ENCODE data around the gene SHH. TPM values are rescaled to one million over a fixed set of nuclear protein-coding genes. Genes with fewer than 3 reads are reported as not detected.
"Not testable (repeated sequence)": the region's sequence is repeated elsewhere in the genome, so short reads cannot be mapped to it uniquely, and the experiment has no call there.

SHH gene
- total RNA-seq, 1 donor from 2014 or later = 0.05 TPM

DNA sequence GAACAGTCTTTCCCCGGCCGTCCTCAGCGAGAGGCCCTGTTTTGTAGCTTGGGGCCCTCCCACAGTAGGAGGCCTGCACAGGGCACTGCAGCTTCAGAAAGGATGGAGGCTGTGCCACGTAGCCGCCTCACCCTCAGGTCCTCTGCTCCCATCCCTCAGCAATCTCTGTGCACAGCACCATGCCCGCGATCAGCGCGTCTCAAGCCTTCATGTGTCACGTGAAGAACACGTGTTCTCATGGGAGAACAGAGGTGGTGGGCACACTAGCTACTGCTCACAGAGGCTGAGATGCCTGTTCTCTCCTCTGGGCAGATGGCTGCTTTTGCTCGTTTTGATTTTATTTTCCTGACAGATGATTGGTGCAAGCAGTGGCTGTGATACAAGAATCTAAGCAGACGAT is 8.5 kb upstream of the SHH start:
- intact Hi-C loops (cut with micrococcal nuclease) = no loop called here

DNA sequence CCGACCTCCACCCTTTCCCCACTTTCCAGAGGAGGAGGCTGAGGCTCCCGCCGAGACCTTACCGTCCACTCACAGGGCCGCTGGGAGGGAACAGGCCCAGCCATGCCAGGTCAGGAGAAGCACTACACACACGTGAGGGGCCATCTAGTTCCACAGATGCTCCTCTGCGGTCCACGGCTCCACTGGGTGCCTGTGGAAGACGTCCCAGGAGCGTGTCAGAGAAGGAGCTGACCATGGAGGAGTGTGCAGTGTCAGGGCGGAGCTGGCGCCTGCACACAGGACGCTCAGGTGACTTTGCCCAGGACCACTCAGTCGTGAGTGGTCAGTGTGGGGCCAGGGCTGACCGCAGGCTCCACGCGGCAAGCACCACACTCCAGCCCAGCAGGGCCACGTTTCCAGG is 8.0 kb upstream of the SHH start:
- intact Hi-C loops (cut with micrococcal nuclease) = no loop called here

DNA sequence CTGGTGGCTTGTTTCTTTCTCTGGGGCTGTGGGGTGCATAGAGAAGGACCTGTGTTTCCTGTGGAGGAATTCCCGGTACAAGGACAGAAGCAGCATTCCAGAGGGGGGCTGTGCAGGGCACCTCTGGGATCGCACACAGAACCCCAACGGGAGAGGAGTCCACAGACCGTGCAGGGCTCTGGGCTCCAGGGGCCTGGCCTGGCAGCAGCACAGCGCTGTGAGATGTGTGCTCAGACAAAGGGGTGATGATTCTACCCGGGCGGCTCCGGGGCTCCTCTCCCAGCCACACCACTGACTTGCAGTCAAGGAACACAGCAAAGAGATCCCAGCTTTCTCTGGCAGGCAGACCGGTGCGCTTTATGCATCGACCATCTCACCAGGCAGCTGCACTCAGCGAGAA is 6.9 kb upstream of the SHH start:
- intact Hi-C loops (cut with micrococcal nuclease) = no loop called here

DNA sequence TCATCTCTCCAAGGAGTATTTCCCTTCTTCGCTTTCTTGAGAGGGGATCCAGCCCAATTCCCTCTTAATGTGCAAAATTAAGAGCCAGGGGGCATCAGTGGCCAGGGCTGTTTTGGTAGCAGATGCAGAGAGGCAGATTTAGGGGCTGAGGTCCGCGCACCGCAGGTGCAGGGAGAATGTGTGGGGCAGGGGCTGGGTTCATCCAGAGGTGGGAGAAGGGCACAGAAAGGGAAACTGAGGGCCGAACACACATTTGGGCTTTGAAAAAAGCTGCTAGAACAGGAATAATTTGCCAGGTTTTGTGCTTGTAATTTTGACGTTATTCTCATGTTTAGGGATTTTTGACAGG is 6.5 kb upstream of the SHH start:
- intact Hi-C loops (cut with micrococcal nuclease) = no loop called here

DNA sequence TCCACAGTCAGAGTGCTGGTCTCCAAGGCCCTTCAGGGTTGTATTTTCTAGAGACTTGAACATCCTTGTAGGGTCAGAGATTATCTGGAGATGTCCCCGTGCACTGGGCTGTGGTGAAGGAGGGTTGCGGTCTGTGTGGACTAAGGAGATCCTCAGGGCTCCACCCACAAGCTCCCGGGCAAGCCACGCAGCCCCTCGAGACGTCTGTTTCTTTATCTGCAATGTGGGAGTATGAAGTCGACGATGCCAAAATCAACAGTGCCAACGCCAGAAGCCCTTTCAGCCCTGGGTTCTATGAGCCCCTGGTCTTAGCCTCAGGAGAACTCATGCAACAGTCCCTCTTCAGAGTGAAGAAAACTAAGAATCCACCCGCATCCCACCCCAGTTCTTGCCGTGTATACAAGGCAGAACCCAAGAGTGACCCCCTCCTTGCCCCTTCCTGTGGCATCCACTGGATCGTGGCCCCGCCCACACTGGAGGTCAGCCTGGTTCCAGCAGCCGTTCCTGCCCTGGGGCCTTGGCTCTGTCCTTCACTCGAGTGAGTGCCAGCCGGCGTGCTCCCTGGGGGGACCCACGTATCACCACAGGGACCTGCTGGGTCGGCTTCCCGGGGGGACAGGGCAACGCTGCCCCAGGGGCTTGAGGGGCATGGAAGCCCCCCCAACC is 6.0 kb upstream of the SHH start:
- intact Hi-C loops (cut with micrococcal nuclease) = no loop called here

DNA sequence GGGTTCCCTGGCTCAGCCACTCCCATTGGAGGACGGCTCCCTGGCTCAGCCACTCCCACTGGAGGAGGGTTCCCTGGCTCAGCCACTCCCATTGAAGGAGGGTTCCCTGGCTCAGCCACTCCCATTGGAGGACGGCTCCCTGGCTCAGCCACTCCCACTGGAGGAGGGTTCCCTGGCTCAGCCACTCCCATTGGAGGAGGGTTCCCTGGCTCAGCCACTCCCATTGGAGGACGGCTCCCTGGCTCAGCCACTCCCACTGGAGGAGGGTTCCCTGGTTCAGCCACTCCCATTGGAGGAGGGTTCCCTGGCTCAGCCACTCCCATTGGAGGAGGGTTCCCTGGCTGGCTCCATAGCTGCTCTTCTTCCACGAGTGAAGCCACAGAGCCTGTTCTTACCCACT is 5.3 kb upstream of the SHH start:
- intact Hi-C loops (cut with micrococcal nuclease) = not testable (repeated sequence)

DNA sequence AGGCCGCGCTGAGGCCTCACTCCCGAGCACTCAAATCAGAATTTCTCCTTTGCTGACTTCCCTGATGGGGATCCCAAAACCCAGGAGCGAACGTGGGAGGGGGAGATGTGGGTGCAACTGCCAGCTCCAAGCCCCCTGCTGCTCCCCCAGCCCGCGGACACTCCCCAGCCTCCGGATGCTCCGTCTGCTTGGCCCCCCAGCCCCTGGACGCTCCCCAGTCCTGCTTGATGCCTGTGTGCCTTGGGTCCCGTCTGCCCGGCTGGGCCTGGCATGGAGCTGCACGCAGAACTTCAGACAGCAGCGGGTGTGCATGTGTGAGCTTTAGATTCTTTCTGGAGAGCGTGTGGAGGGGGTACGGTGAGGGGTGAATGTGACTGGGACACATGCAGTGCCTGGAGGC is 4.7 kb upstream of the SHH start:
- intact Hi-C loops (cut with micrococcal nuclease) = no loop called here

DNA sequence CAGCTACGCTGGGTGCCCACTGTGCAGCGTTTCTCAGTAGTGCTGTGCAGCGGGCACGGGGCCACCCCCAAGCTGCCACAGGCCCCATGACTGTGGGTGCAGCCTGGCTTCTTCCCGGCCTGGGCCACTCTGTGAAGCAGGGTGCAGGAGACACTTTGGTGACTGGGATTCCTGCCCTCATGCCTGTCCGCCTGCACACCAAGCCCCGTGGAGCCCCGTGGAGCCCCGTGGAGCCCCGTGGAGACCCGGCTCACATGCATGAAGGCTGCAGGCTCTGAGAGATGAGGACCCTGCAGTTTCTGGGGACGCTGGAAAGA is 3.9 kb upstream of the SHH start:
- intact Hi-C loops (cut with micrococcal nuclease) = no loop called here

DNA sequence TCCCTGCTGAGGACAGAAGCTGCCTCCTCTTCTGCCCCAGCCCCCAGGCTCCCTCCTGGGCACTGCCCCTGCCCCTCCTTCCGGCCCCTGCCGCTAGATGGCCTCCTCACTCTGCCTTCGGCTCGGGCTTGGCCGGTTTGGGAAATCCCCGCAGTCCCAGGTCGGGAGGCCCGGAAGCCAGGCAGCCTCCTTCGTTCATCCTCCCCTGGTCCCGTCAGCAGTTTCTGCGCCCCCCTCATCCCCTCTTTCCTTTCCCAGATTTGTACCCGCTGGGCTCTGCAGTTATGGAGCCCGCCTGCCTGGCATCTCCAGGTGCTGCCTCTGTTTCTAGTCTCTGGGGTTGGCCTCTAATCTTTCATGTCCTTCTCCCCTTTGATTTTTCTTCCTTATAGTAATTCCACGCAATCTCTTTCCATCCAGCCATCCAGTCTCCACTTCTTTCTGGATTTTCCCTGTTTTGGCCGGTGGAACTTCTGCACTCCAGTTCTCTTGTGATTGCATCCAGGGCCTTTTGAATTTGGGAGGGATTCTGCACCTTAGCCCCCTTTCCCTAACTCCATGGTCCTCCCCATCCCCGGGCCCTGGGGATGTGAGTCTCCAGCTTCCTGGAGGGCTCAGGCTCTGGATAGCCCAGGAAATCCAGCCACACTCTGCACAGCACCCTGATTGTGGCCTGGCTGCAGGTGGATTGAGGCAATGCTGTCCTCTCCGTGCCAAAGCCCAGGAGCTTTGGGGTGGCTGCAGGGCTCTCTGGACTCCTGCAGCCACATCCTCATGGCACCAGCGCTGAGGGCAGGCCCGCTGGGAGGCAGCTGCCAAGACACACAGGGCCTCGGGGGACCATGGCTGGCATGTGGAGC is 3.3 kb upstream of the SHH start:
- intact Hi-C loops (cut with micrococcal nuclease) = loop anchor here (1.0 kb wide), 1 partner anchor 658 kb away; no protein-coding TSS in a partner anchor

DNA sequence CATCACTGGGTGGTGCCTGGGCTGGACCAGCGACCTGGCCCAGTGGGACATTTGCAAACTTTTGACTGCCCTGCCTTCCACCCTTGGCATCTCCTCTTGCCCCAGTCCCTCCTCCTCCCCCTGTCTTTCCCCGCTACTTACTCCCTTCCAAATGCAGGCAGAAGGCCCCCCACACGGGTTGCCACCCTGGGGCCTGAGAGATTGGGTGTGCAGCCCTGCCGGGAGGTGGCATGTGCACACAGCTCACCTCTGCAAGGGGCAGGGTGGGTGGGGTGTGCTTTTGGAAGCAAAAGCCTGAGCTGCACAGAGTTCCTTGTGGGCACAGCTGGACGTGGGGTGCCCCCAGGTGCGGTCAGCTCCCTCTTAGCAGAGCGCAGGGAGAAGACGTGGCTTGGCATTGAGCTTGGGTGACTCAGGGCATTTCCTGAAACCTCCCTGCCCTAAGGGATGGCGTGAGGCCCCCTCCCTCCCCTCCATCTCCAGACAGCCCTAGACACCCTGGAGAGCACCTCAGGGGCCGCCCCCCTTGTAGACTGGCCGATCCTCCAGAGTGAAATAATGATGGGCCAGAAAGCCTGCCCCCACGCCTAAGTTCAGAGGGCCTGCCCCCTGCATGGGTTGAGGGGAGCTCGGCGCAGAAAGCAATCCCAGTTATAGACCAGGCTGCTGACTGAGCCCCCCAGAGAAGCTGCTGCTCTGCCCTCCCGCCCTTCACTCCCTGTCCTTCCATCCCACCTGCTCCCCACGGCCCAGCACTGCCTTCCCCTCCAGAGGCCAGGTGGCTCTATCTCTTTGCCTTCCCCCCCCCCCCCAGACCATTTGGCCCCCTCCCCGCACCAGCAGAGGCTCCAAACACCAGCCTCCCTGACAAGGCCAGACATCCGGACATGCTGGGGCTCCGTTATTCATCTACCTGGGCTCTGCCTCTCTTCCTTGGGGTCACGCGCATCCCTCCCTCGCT is 2.3 kb upstream of the SHH start:
- intact Hi-C loops (cut with micrococcal nuclease) = loop anchor here (1.0 to 5.0 kb wide), 2 partner anchors 659 to 1003 kb away; no protein-coding TSS in a partner anchor

DNA sequence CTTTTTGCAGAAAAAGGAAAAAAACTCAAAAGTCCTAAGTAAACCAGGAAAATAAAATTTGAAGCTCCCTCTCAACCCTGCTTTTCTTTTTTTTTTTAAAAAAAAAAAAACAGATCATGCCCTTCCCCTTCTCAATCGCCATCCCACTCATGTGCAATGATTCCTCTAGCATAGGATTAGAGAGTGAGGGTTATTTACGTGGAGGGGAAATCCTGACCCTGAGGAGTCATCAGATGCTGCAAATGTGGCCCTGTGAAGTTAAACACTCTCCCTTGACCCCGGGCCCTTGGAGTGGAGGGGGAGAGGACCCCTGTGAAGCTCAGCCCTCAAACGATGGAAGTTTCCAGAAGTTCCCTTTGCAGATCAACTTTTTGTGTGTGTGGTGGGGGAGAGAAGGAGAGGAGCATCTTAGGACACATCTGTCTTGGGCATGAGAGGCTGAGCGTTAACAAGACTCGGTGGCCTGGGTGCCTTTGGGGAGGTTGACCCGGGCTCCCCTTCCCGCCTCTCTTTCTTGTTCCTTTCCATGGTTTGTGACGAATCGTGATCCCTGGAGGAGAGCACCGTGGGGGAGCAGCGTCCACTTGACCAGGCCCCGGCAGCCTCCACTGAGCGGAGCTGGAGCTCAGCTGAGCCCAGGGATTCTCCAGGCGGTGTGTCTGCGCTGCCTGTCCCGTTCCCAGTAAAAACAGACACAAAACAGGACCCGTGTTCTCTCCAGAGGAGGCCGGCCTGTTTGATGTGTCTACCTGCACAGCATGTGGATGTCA is 1.5 kb upstream of the SHH start:
- intact Hi-C loops (cut with micrococcal nuclease) = loop anchor here (2.0 to 5.0 kb wide), 2 partner anchors 353 to 1004 kb away; no protein-coding TSS in a partner anchor

DNA sequence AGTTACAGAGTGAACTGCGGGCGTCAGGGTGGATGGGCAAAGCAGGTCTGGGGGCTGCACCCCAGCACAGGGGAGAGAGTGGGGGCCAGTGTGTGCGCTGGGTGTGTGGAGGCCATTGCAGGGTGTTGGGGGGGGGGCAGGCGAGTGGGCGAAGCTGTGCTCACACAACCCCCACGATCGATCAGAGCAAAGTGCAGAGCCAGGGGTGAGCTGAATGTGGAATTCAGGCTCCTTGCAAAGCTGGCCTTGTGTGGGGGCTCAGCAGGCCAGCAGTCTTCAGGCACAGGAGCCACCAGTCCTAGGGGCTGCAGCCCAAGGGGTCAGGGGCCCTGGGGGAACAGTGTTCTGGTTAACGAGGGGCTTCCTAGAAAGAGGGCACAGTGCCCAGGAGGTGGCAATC is 862 bp upstream of the SHH start:
- intact Hi-C loops (cut with micrococcal nuclease) = loop anchor here (2.0 to 5.0 kb wide), 2 partner anchors 352 to 1004 kb away; no protein-coding TSS in a partner anchor

DNA sequence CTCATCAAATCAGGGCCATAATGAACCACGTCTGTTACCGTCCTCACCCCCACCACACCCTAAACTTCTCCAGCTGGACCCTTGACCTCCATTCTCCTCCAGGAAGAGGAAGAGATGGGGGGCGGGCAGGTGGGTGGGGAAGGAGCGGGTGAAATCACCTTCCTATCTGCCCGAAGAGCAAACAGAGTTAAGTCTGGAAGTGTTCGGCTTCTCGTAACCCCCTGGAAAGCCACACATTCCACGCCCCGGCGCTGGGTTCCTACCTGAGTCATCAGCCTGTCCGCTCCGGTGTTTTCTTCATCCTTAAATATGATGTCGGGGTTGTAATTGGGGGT is 736 bp downstream of the SHH start:
- intact Hi-C loops (cut with micrococcal nuclease) = loop anchor here (5.0 kb wide), 1 partner anchor 1006 kb away; no protein-coding TSS in a partner anchor

DNA sequence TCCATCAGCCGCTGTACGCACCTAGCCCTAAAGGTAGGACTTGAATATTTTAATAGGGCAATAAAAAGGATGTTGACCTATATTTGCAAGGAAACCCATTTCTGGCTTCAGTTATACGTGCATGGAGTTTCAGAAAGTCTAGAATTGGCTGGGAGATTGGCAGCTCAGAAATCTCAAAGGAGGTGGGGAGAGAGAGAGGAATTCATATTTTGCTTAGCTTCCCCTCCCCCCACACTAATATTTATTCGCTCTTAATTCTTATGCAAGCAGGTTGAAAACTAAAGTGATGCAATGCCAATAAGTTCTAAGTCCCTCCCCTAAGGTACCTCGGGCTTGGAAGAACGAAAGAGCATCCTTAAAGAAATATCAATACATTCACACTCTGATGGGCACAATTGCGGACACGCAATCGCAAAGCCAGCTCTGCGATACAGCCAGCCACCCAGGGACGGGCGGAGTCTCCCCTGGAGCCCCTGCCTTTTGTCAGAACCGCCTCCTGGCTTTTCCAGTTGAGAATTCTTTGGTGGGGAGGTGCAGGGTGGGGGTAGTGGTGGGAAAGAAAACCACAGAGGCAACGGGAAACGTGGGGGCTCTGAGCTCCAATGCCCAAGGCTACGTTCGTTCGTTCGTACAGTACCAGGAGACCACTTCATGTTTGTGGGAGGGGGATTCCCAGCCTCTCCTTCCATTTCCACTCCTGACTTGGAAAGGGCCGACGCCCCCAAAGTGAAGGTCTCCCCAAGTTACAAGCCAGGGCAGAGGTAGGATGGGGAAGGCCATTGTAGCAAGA is 1.3 kb downstream of the SHH start:
- intact Hi-C loops (cut with micrococcal nuclease) = loop anchor here (5.0 kb wide), 1 partner anchor 1006 kb away; no protein-coding TSS in a partner anchor

DNA sequence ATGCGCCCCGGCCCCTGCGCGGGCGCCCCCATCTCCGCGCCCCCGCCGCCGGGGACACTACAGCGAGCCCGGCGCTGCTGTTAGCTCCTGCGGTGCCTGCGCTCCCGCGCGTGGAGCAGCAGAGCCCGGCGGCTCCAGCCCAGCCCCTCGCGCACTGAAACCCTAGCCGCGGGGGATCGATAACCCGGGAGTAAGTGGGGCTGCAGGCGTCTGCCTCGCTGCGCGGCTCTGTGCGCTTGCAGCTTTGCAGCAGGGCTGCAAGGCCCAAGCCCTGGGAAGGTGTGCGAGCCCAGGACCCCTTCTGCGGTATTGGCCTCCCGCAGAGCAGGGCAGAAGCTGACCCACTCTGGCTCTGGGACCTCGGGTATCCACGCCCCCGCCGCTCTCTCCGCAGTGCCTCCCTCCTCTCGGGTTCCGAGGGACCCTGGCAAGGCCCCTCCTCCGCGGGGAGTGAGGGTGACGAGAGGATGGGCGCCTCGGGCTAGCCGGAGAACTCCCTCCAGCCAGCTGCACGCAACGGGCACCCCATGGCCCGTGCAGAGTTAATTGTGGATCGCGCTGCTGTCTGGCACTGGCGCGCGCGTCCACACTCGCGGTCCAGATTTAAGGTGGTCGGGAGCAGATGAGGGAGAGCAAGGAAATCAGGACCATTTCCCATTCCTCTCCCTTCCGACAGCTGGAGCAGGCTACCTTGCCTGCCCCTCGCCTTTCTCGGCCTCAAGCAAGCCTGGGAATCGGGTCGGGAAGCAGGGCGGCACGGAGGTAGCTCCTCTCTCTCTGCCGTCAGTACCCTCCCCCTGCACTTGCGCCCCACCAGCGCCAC is 2.1 kb downstream of the SHH start:
- intact Hi-C loops (cut with micrococcal nuclease) = loop anchor here (5.0 to 10.0 kb wide), 7 partner anchors 303 to 1882 kb away; partner anchors contain the start of genes LMBR1 and RNF32

DNA sequence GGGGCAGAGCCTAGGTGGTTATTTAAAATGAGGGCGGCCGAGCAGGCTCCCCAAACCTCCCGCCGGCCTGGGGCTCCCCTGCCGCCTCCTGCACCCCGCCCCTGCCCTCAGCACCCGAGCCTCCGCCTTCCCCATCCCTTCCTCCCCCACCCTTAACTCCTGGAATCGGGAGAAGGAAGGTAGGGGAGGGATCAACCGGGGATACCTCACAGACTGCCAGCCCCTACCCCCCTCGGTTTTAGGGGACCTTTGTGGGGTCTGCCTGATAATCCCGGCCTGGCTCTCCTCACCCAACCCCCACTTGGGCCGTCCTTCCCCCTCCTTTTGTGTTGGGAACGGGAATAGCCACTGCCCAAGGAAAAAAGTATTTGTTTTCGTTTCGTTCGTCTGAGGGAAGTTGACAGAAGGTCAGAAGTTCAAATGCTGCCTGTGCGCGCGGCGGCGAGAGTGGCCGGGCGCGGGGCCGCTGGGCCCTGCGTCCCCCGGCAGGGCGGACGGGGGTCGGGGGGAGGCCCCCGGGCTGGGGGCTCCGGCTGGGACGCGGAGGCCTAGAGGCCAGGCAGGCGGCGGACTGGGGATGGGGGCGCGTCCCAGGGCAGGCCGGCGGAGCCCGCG is 2.8 kb downstream of the SHH start:
- intact Hi-C loops (cut with micrococcal nuclease) = loop anchor here (5.0 to 10.0 kb wide), 6 partner anchors 302 to 1883 kb away; partner anchors contain the start of genes LMBR1 and RNF32

DNA sequence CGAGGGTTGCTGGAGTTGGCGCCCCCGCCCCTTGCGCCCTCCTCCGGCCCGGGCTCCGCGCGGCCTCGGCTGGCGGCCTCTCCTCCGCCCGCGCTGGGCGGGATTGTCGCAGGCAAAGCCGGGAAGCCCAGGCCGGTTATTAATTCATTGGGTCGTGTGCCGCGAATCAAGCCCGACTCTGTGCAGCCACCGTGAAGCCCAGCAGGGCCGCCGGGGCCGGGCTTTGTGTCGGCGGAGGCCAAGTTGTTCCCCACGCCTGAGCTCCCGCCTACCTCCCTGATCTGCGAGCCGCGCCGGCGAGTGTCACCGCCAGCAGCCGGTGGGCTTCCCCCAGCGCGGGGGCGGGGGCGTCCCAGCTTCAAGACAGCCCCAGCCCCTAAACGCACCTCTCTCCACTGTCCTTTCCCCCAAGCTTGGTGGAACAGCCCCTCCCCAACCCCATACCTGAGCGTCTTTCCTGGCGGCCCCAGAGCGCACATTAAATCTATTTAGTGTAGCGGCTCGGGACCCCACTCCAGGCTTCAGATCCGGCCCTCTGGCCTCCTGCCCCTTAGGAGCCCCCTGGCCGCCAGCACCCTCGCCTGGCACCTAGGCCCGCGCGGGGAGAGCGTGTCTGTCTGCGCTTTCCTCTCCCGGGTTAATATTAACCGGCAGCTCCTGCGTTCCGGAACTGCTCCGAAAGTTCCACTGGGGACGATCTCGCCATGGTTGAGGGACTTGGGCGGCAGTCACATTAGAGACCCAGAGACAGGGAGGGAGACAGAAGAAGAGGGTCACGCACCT is 3.5 kb downstream of the SHH start:
- intact Hi-C loops (cut with micrococcal nuclease) = loop anchor here (5.0 to 10.0 kb wide), 6 partner anchors 301 to 1884 kb away; partner anchors contain the start of genes LMBR1 and RNF32

Data from T-helper 2 cell treated with Interferon-gamma antibody and Interleukin-4, amounts not matched to agents 100 ng/mL and 5 ng/mL, for 36 hours (primary cell).